DOHH2 (cell line): ENCODE measurements around the gene SLC25A27.

ENCODE experiments used
- CTCF ChIP-seq: fragments of 200-600 bp; sonication (generic); IDR thresholded peaks from one replicate; pipeline ENCODE4 v1.5.1; 2014; ENCODE audit warnings: antibody characterized with exemption, mild to moderate bottlenecking, low read depth, low read length; ENCODE audit not compliant: poor library complexity, severe bottlenecking
- EZH2phosphoT487 ChIP-seq: fragments of 200-600 bp; sonication (generic); IDR thresholded peaks from 2 replicates; pipeline ENCODE4 v1.6.1; 2017; ENCODE audit warnings: borderline replicate concordance, mild to moderate bottlenecking, antibody characterized with exemption, low read length, moderate library complexity, mixed read lengths

GRCh38 chr6:46637933-46638332, 14.8 kb upstream of the SLC25A27 start:
- no peak for TF ChIP-seq CTCF
- TF ChIP-seq EZH2phosphoT487: no peak
